Trophoblast cell (in vitro differentiated cells and primary cell): ENCODE measurements around the gene CCL16. TPM values are rescaled to one million over a fixed set of nuclear protein-coding genes. Genes with fewer than 3 reads are reported as not detected.

ENCODE experiments used
- DNase-seq, 2 donors: peaks; one replicate each; pipeline ENCODE4 v3.0.0-alpha.2; 2016
- H2AFZ ChIP-seq: 2 replicates; pipeline ENCODE4 v1.6.1; 2013; ENCODE audit warnings: low read length, moderate library complexity, mild to moderate bottlenecking; ENCODE audit not compliant: insufficient read depth, poor library complexity
- H2AK5ac ChIP-seq: 2 replicates; pipeline ENCODE4 v1.6.1; 2013; ENCODE audit warnings: mild to moderate bottlenecking, low read length
- H2BK120ac ChIP-seq: 2 replicates; pipeline ENCODE4 v1.6.1; 2013; ENCODE audit warnings: low read length, mild to moderate bottlenecking, moderate library complexity; ENCODE audit not compliant: insufficient read depth, poor library complexity
- H2BK12ac ChIP-seq: 2 replicates; pipeline ENCODE4 v1.6.1; 2013; ENCODE audit warnings: mild to moderate bottlenecking, low read length, moderate library complexity
- H2BK5ac ChIP-seq: 2 replicates; pipeline ENCODE4 v1.6.1; 2013; ENCODE audit warnings: low read length, low read depth, moderate library complexity, mild to moderate bottlenecking; ENCODE audit not compliant: poor library complexity
- H3K14ac ChIP-seq: 2 replicates; pipeline ENCODE4 v1.6.1; 2013; ENCODE audit warnings: mild to moderate bottlenecking, low read length
- H3K18ac ChIP-seq: 2 replicates; pipeline ENCODE4 v1.6.1; 2013; ENCODE audit warnings: mild to moderate bottlenecking, low read length
- H3K23ac ChIP-seq: 2 replicates; pipeline ENCODE4 v1.6.1; 2013; ENCODE audit warnings: low read length
- H3K27ac ChIP-seq: 2 replicates; pipeline ENCODE4 v1.5.1; 2013; ENCODE audit warnings: low read depth, mild to moderate bottlenecking, inconsistent platforms, low read length, moderate library complexity
- H3K27me3 ChIP-seq: 2 replicates; pipeline ENCODE4 v1.6.1; 2013; ENCODE audit warnings: inconsistent platforms, mild to moderate bottlenecking, low read length, moderate library complexity; ENCODE audit not compliant: insufficient read depth
- H3K36me3 ChIP-seq, 2 experiments: 1 replicate in 1 of 2; 2 replicates in 1 of 2; pipeline ENCODE4 v1.6.1; 2013; ENCODE audit warnings: low read length in 2 of 2, mild to moderate bottlenecking in 2 of 2, moderate library complexity in 1 of 2; ENCODE audit not compliant: insufficient read depth in 2 of 2, control insufficient read depth in 1 of 2
- H3K4ac ChIP-seq: 2 replicates; pipeline ENCODE4 v1.6.1; 2013; ENCODE audit warnings: low read depth, mild to moderate bottlenecking, low read length, moderate library complexity
- H3K4me1 ChIP-seq, 2 experiments: 1 replicate in 1 of 2; 2 replicates in 1 of 2; pipeline ENCODE4 v1.6.1; 2013; ENCODE audit warnings: low read length in 2 of 2, mild to moderate bottlenecking in 2 of 2, moderate library complexity in 1 of 2; ENCODE audit not compliant: insufficient read depth in 2 of 2, control insufficient read depth in 1 of 2
- H3K4me2 ChIP-seq: 2 replicates; pipeline ENCODE4 v1.6.1; 2013; ENCODE audit warnings: inconsistent platforms, mild to moderate bottlenecking, low read length, moderate library complexity
- H3K4me3 ChIP-seq: 2 replicates; pipeline ENCODE4 v1.5.1; 2013; ENCODE audit warnings: mild to moderate bottlenecking, low read depth, low read length, inconsistent platforms
- H3K79me1 ChIP-seq: one replicate; pipeline ENCODE4 v1.6.1; 2013; ENCODE audit warnings: low read length
- H3K79me2 ChIP-seq: 2 replicates; pipeline ENCODE4 v1.6.1; 2013; ENCODE audit warnings: low read length, mild to moderate bottlenecking; ENCODE audit not compliant: control insufficient read depth, insufficient read depth, poor library complexity
- H3K9ac ChIP-seq: 2 replicates; pipeline ENCODE4 v1.6.1; 2013; ENCODE audit warnings: mild to moderate bottlenecking, low read length
- H3K9me3 ChIP-seq: 2 replicates; pipeline ENCODE4 v1.6.1; 2013; ENCODE audit warnings: low read depth, mild to moderate bottlenecking, control low read depth, inconsistent platforms, low read length; ENCODE audit not compliant: insufficient read depth
- H4K12ac ChIP-seq: 2 replicates; pipeline ENCODE4 v1.6.1; 2013; ENCODE audit warnings: low read depth, mild to moderate bottlenecking, low read length, moderate library complexity
- H4K8ac ChIP-seq: 2 replicates; pipeline ENCODE4 v1.6.1; 2013; ENCODE audit warnings: low read depth, mild to moderate bottlenecking, low read length, moderate library complexity
- H4K91ac ChIP-seq: one replicate; pipeline ENCODE4 v1.6.1; 2013; ENCODE audit warnings: low read depth, mild to moderate bottlenecking, low read length, moderate library complexity
- WGBS: extraction: QIAGEN DNeasy Blood & Tissue Kit; methylation state at CpG from one replicate; pipeline ENCODE4 v1.1.7; 2013; ENCODE audit warnings: missing lambda C conversion rate; ENCODE audit not compliant: insufficient read length, insufficient coverage; ENCODE audit errors: extremely low coverage; 5-methylcytosine and 5-hydroxymethylcytosine counted together
- polyA plus RNA-seq: library from polyadenylated mRNA; stranded (reverse); fragments of 200-250 nt; gene quantifications from 2 replicates; pipeline ENCODE4 v1.2.3, GENCODE V29; 2013

The CCL16 gene
- not detected in 2 replicates for polyA plus RNA-seq

- no peak for DNase-seq
- WGBS: no CpG with 5 or more reads among the region's 12 CpGs
Measured at GRCh38 chr17:35981246-35981645, at the start of gene CCL16. Gene CCL16 (minus strand): TSS chr17:35981497. CDS start chr17:35981420, 77 bp downstream.

GRCh38 chr17:36030956-36031355 lies 49.7 kb upstream of the CCL16 start:
- Histone ChIP-seq H3K36me3 (no peaks in the 10 kb centered on the region), H3K23ac (no peak overlapping the region), H2BK12ac (no peak overlapping the region)

More at GRCh38 chr17:35981246-35981645, at the start of gene CCL16:
- Histone ChIP-seq H4K8ac (no peak within 1 kb of the TSS), H3K23ac (no peak within 1 kb of the TSS), H3K36me3 (no peaks in the 10 kb centered on the region), H3K9me3 (peaks cover 2% of the 10 kb centered on the region), H3K79me1 (no peaks in the 10 kb centered on the region), H3K79me2 (no peaks in the 10 kb centered on the region), H3K4me3 (no peak within 1 kb of the TSS), H3K18ac (no peak within 1 kb of the TSS), H2BK120ac (no peak within 1 kb of the TSS), H3K27me3 (no peaks in the 10 kb centered on the region), H2BK12ac (no peak within 1 kb of the TSS), H2AFZ (no peak within 1 kb of the TSS), H4K12ac (no peak within 1 kb of the TSS), H3K9ac (peak within 1 kb of the TSS; percentile 60), H3K4me2 (no peak within 1 kb of the TSS), H2BK5ac (no peak within 1 kb of the TSS), H2AK5ac (no peak within 1 kb of the TSS), H3K4ac (no peak within 1 kb of the TSS), H3K14ac (no peak within 1 kb of the TSS), H4K91ac (no peak within 1 kb of the TSS), H3K27ac (no peak within 1 kb of the TSS), H3K4me1 (no peaks in the 10 kb centered on the region)

GRCh38 chr17:36027761-36028160 lies 46.5 kb upstream of the CCL16 start:
- no peak overlapping the region for H4K12ac ChIP-seq
- H3K79me1 ChIP-seq: no peaks in the 10 kb centered on the region
- no CpG with 5 or more reads among the region's 4 CpGs for WGBS
- no peak overlapping the region for H3K4me2 ChIP-seq
- no peak overlapping the region for H3K4me3 ChIP-seq
- H3K27me3 ChIP-seq: no peaks in the 10 kb centered on the region
- no peak overlapping the region for H2BK12ac ChIP-seq
- no peak overlapping the region for H3K23ac ChIP-seq
- no peaks in the 10 kb centered on the region for H3K36me3 ChIP-seq
- H3K9ac ChIP-seq: no peak overlapping the region
- H4K91ac ChIP-seq: no peak overlapping the region
- no peak overlapping the region for H2BK120ac ChIP-seq
- H4K8ac ChIP-seq: no peak overlapping the region
- peaks cover 2% of the 10 kb centered on the region for H3K9me3 ChIP-seq
- H3K14ac ChIP-seq: no peak overlapping the region
- H2AK5ac ChIP-seq: no peak overlapping the region
- H2AFZ ChIP-seq: no peak overlapping the region
- no peak overlapping the region for H3K18ac ChIP-seq
- no peaks in the 10 kb centered on the region for H3K79me2 ChIP-seq
- H3K4ac ChIP-seq: no peak overlapping the region
- H3K4me1 ChIP-seq: no peaks in the 10 kb centered on the region
- no peak overlapping the region for H2BK5ac ChIP-seq
- no peak overlapping the region for H3K27ac ChIP-seq
- DNase-seq: no peak

More at GRCh38 chr17:36030956-36031355, 49.7 kb upstream of the CCL16 start:
- Histone ChIP-seq H2BK5ac (no peak overlapping the region), H3K4ac (no peak overlapping the region), H2BK120ac (no peak overlapping the region), H3K27ac (no peak overlapping the region), H3K9ac (no peak overlapping the region), H3K4me3 (no peak overlapping the region), H3K18ac (no peak overlapping the region), H4K91ac (no peak overlapping the region), H3K14ac (no peak overlapping the region), H2AFZ (no peak overlapping the region), H3K4me1 (no peaks in the 10 kb centered on the region), H4K8ac (no peak overlapping the region), H3K27me3 (no peaks in the 10 kb centered on the region), H3K9me3 (peaks cover 2% of the 10 kb centered on the region), H4K12ac (no peak overlapping the region), H3K79me1 (no peaks in the 10 kb centered on the region), H2AK5ac (no peak overlapping the region), H3K79me2 (no peaks in the 10 kb centered on the region), H3K4me2 (no peak overlapping the region)
- DNase-seq: no peak
- no CpG with 5 or more reads among the region's 1 CpG for WGBS

- H3K18ac ChIP-seq: no peak overlapping the region
- H4K8ac ChIP-seq: no peak overlapping the region
- no peak overlapping the region for H2BK5ac ChIP-seq
- H3K4ac ChIP-seq: no peak overlapping the region
- WGBS: no CpG with 5 or more reads among the region's 6 CpGs
- no peaks in the 10 kb centered on the region for H3K79me2 ChIP-seq
- H4K91ac ChIP-seq: no peak overlapping the region
- H3K9ac ChIP-seq: no peak overlapping the region
- H3K36me3 ChIP-seq: no peaks in the 10 kb centered on the region
- no peak overlapping the region for H2AFZ ChIP-seq
- H3K79me1 ChIP-seq: no peaks in the 10 kb centered on the region
- H2BK12ac ChIP-seq: no peak overlapping the region
- no peak overlapping the region for H3K27ac ChIP-seq
- no peaks in the 10 kb centered on the region for H3K27me3 ChIP-seq
- no peak overlapping the region for H3K14ac ChIP-seq
- no peak overlapping the region for H2AK5ac ChIP-seq
- H3K4me3 ChIP-seq: no peak overlapping the region
- no peak overlapping the region for H4K12ac ChIP-seq
- no peak overlapping the region for H2BK120ac ChIP-seq
- peaks cover 2% of the 10 kb centered on the region for H3K9me3 ChIP-seq
- no peak for DNase-seq
- no peak overlapping the region for H3K4me2 ChIP-seq
- no peak overlapping the region for H3K23ac ChIP-seq
- no peaks in the 10 kb centered on the region for H3K4me1 ChIP-seq
Measured at GRCh38 chr17:36024106-36024869, 43.0 kb upstream of the CCL16 start.
